T-cell (primary cell): Measurements from ENCODE around the gene PSMD11. TPM values are rescaled to one million over a fixed set of nuclear protein-coding genes. Genes with fewer than 3 reads are reported as not detected.
"Not testable (repeated sequence)": the region's sequence is repeated elsewhere in the genome, so short reads cannot be mapped to it uniquely, and the experiment has no call there.

ENCODE experiments used
- ATAC-seq, 4 experiments: fragments of 200-7000 bp in 3 of 4; fragments of 150-1000 bp in 1 of 4; cut with Tn5 transposase; replicated peaks in 1 of 4; 1 replicate in 3 of 4; 2 replicates in 1 of 4; pipeline ENCODE4 v1.10.0; 2021; ENCODE audit warnings: moderate library complexity in 3 of 4, mild to moderate bottlenecking in 2 of 4, moderate number of reproducible peaks in 1 of 4
- CTCF ChIA-PET, 2 donors: fragments of 300-600 bp; sonication (Branson Sonifier 250); formaldehyde crosslinking; loops; one replicate each; lab custom pipeline; 2022; ENCODE audit warnings: antibody characterized with exemption in 2 of 2; lab: Charles Lee
- POLR2A ChIA-PET, 2 donors: fragments of 300-600 bp; sonication (Branson Sonifier 250); formaldehyde crosslinking; loops; one replicate each; lab custom pipeline; 2022; ENCODE audit warnings: antibody characterized with exemption in 2 of 2; lab: Charles Lee
- DNase-seq, 35 experiments: peaks; one replicate each; pipeline versions ENCODE4 v3.0.0 to v3.0.0-alpha.2; 2013 to 2023
- H3K27ac ChIP-seq: one replicate; pipeline ENCODE4 v1.5.1; 2013; ENCODE audit warnings: low read length
- H3K27me3 ChIP-seq, 2 experiments: replicated peaks in 1 of 2; 1 replicate in 1 of 2; 2 replicates in 1 of 2; pipeline versions ENCODE4 v1.6.1 to v1.7.0; 2013; ENCODE audit warnings: low read length in 1 of 2, mixed read lengths in 1 of 2; ENCODE audit not compliant: control insufficient read depth in 2 of 2, insufficient read depth in 2 of 2; ENCODE audit errors: extremely low read depth in 1 of 2
- H3K36me3 ChIP-seq, 2 donors: 1 replicate in 1 of 2; 2 replicates in 1 of 2; pipeline versions ENCODE4 v1.6.1 to v1.7.0; 2013; ENCODE audit warnings: low read length in 1 of 2; ENCODE audit not compliant: control insufficient read depth in 2 of 2, insufficient read depth in 1 of 2; ENCODE audit errors: extremely low read depth in 1 of 2
- H3K4me1 ChIP-seq, 2 experiments: 1 replicate in 1 of 2; 2 replicates in 1 of 2; pipeline versions ENCODE4 v1.6.1 to v1.7.0; 2013; ENCODE audit warnings: low read length in 2 of 2, mixed read lengths in 1 of 2; ENCODE audit not compliant: insufficient read depth in 2 of 2, control insufficient read depth in 1 of 2; ENCODE audit errors: extremely low read depth in 1 of 2
- H3K4me3 ChIP-seq, 2 donors: 1 replicate in 1 of 2; 2 replicates in 1 of 2; pipeline versions ENCODE4 v1.5.1 to v1.7.0; 2013; ENCODE audit warnings: mild to moderate bottlenecking in 2 of 2, low read length in 1 of 2, moderate library complexity in 1 of 2; ENCODE audit not compliant: control insufficient read depth in 1 of 2; ENCODE audit errors: extremely low read depth in 1 of 2
- H3K9me3 ChIP-seq: 2 replicates; pipeline ENCODE4 v1.7.0; 2013
- H3K27ac Mint-ChIP-seq, 2 donors: one replicate each; pipeline ENCODE4 v1.8.0; 2020 to 2021; ENCODE audit warnings: mild to moderate bottlenecking in 2 of 2, mixed read lengths in 2 of 2
- H3K27me3 Mint-ChIP-seq, 2 donors: one replicate each; pipeline ENCODE4 v1.8.0; 2021 to 2022; ENCODE audit warnings: mixed read lengths in 2 of 2
- H3K36me3 Mint-ChIP-seq: one replicate; pipeline ENCODE4 v1.8.0; 2021; ENCODE audit warnings: mixed read lengths
- H3K4me1 Mint-ChIP-seq, 3 donors: one replicate each; pipeline ENCODE4 v1.8.0; 2020 to 2022; ENCODE audit warnings: mixed read lengths in 3 of 3, mild to moderate bottlenecking in 1 of 3
- H3K4me3 Mint-ChIP-seq, 3 donors: one replicate each; pipeline ENCODE4 v1.8.0; 2020 to 2022; ENCODE audit warnings: mild to moderate bottlenecking in 3 of 3, mixed read lengths in 3 of 3, moderate library complexity in 3 of 3
- H3K9me3 Mint-ChIP-seq, 3 donors: one replicate each; pipeline ENCODE4 v1.8.0; 2020 to 2022; ENCODE audit warnings: mixed read lengths in 3 of 3
- WGBS: methylation state at CpG from one replicate; pipeline ENCODE4 v1.1.5; 2013; ENCODE audit warnings: missing lambda C conversion rate; ENCODE audit not compliant: insufficient coverage; 5-methylcytosine and 5-hydroxymethylcytosine counted together
- total RNA-seq, 35 experiments: library from RNA in 6 of 35; stranded (reverse) in 6 of 35; fragments of 120-200 nt in 1 of 35; gene quantifications; one replicate each; pipeline versions ENCODE4 v1.2.1 to v1.2.4 and lab custom pipeline; 2013 to 2026

PSMD11 gene
- total RNA-seq, 5 donors from 2014 or later (not counting 1 experiment from before 2014, with no cell fraction given) = 56.3 to 72.8 (median 62.9) TPM

GRCh38 chr17:32523827-32524552 is 79.7 kb downstream of the PSMD11 start:
- H3K27ac ChIP-seq = peak overlapping the region; percentile 39
- CTCF ChIA-PET = interaction anchor here (0.7 to 2.0 kb wide), 12 partner anchors 17 to 232 kb away, joined by 3 to 11 read pairs (median 4); no protein-coding TSS in a partner anchor
- H3K9me3 Mint-ChIP-seq = no peaks in the 10 kb centered on the region

GRCh38 chr17:32524553-32524880 is 80.2 kb downstream of the PSMD11 start:
- not testable (repeated sequence) for H3K27me3 ChIP-seq, DNase-seq, H3K9me3 Mint-ChIP-seq, H3K27ac Mint-ChIP-seq, H3K9me3 ChIP-seq, H3K4me3 ChIP-seq, H3K27ac ChIP-seq, H3K27me3 Mint-ChIP-seq, H3K36me3 ChIP-seq, H3K36me3 Mint-ChIP-seq, ATAC-seq
- ChIA-PET CTCF (interaction anchor here (0.7 to 2.0 kb wide), 7 partner anchors 18 to 211 kb away, joined by 3 to 11 read pairs (median 4); no protein-coding TSS in a partner anchor), POLR2A (interaction anchor here in 1 of 2 donors (0.8 kb wide), 1 partner anchor 33 kb away, joined by 3 read pairs; no protein-coding TSS in a partner anchor)
- Mint-ChIP-seq H3K4me3 (peak overlapping the region in 1 of 3 donors; percentile 66), H3K4me1 (peaks cover 51 to 73% (median 52%) of the 10 kb centered on the region in 3 donors)
- H3K4me1 ChIP-seq = peaks cover 3 to 71% of the 10 kb centered on the region in 2 experiments
- no CpG with 5 or more reads among the region's 6 CpGs for WGBS

More at GRCh38 chr17:32523827-32524552, 79.7 kb downstream of the PSMD11 start:
- Histone ChIP-seq H3K4me3 (no peak overlapping the region), H3K27me3 (no peaks in the 10 kb centered on the region), H3K36me3 (no peaks in the 10 kb centered on the region), H3K9me3 (no peaks in the 10 kb centered on the region), H3K4me1 (peaks cover 3 to 68% of the 10 kb centered on the region in 2 experiments)
- 4% methylated on average over 5 of the region's 12 CpGs for WGBS
- POLR2A ChIA-PET = interaction anchor here in 1 of 2 donors (0.6 to 0.8 kb wide), 2 partner anchors 32 to 33 kb away, joined by 3 to 6 read pairs; no protein-coding TSS in a partner anchor
- H3K27ac Mint-ChIP-seq = peak overlapping the region in 1 of 2 donors; percentile 15
- no peaks in the 10 kb centered on the region for H3K36me3 Mint-ChIP-seq
- DNase-seq (peak in 3 of 35 experiments; percentile 13 to 69 (median 20)), ATAC-seq (peak in 3 of 4 experiments; percentile 29 to 54 (median 36))
- H3K4me3 Mint-ChIP-seq = peak overlapping the region in 2 of 3 donors; percentile 44 to 66
- H3K27me3 Mint-ChIP-seq = no peaks in the 10 kb centered on the region
- peaks cover 49 to 70% (median 51%) of the 10 kb centered on the region in 3 donors for H3K4me1 Mint-ChIP-seq

DNA sequence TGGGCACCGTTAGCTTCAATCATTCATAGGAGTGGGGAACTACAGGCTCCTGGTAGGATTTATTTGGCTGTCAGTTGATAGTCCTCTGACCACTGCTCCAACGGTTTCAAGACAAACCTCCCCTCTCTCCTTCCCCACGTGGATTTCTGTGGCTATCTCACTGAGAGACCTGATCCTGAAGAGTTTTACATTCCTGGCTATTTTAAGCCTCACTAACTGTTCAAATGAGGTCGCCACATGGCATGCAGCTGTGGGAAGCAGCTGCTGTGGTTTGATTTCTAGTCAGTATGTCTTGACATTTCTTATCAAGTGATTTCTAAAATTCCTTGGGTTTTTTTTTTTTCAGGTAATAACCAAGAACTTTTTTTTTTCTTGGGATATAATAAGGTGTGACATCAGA is 80.8 kb downstream of the PSMD11 start:
- CTCF ChIA-PET = interaction anchor here in 1 of 2 donors (0.7 to 1.6 kb wide), 2 partner anchors 42 to 210 kb away, joined by 3 read pairs; no protein-coding TSS in a partner anchor
- H3K4me3 ChIP-seq = no peak overlapping the region
- H3K27me3 ChIP-seq = no peaks in the 10 kb centered on the region
- H3K36me3 Mint-ChIP-seq = no peaks in the 10 kb centered on the region
- H3K27ac Mint-ChIP-seq = no peak overlapping the region
- H3K4me3 Mint-ChIP-seq = no peak overlapping the region
- POLR2A ChIA-PET = interaction anchor here in 1 of 2 donors (0.5 kb wide), 1 partner anchor 45 kb away, joined by 4 read pairs; no protein-coding TSS in a partner anchor
- H3K9me3 Mint-ChIP-seq = no peaks in the 10 kb centered on the region
- H3K4me1 Mint-ChIP-seq = peaks cover 46 to 70% (median 46%) of the 10 kb centered on the region in 3 donors
- no peak for ATAC-seq
- H3K9me3 ChIP-seq = no peaks in the 10 kb centered on the region
- no peaks in the 10 kb centered on the region for H3K27me3 Mint-ChIP-seq
- no peak for DNase-seq
- no peak overlapping the region for H3K27ac ChIP-seq
- WGBS = 80% methylated on average over 1 of the region's 4 CpGs
- peaks cover 3 to 67% of the 10 kb centered on the region in 2 experiments for H3K4me1 ChIP-seq
- no peaks in the 10 kb centered on the region for H3K36me3 ChIP-seq

DNA sequence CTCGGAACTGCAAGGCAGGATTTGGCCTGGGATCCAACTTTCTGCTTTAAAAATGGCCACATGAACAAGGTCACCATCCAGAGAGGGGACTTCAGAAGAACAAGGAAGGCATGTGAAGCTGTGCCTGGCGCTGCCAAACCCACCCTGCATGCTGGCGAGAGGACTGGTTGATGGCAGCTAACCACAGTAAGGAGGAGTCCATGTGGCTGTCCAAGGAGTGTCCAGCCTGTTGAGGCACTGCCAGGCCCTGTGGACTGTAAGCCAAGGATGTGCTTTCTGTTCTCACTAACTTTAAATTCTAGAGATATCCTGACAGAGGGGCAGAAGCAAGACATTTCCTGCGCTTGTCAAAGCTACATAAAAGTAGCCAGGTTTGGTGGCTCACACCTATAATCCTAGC is 82.8 kb downstream of the PSMD11 start:
- H3K36me3 ChIP-seq = no peaks in the 10 kb centered on the region
- H3K4me1 Mint-ChIP-seq = peaks cover 34 to 55% (median 37%) of the 10 kb centered on the region in 3 donors
- ChIA-PET CTCF (interaction anchor here in 1 of 2 donors (0.9 kb wide), 1 partner anchor 65 kb away, joined by 3 read pairs; no protein-coding TSS in a partner anchor), POLR2A (no interaction called here)
- no peaks in the 10 kb centered on the region for H3K9me3 Mint-ChIP-seq
- H3K9me3 ChIP-seq = no peaks in the 10 kb centered on the region
- WGBS = 93% methylated on average over 3 of the region's 4 CpGs
- H3K36me3 Mint-ChIP-seq = no peaks in the 10 kb centered on the region
- H3K4me1 ChIP-seq = peaks cover 0 to 53% of the 10 kb centered on the region in 2 experiments
- H3K27ac Mint-ChIP-seq = no peak overlapping the region
- H3K27me3 Mint-ChIP-seq = no peaks in the 10 kb centered on the region
- no peak for DNase-seq
- H3K4me3 Mint-ChIP-seq = no peak overlapping the region
- no peak for ATAC-seq
- H3K27ac ChIP-seq = no peak overlapping the region
- H3K4me3 ChIP-seq = no peak overlapping the region
- H3K27me3 ChIP-seq = no peaks in the 10 kb centered on the region

- H3K4me1 Mint-ChIP-seq = peaks cover 23 to 40% (median 29%) of the 10 kb centered on the region in 3 donors
- Histone ChIP-seq H3K4me3 (no peak overlapping the region), H3K27ac (peak overlapping the region; percentile 40), H3K9me3 (no peaks in the 10 kb centered on the region), H3K36me3 (no peaks in the 10 kb centered on the region), H3K27me3 (no peaks in the 10 kb centered on the region), H3K4me1 (peaks cover 0 to 36% of the 10 kb centered on the region in 2 experiments)
- peak overlapping the region in 1 of 3 donors; percentile 2 for H3K4me3 Mint-ChIP-seq
- WGBS = 38% methylated on average over 3 of the region's 7 CpGs
- ATAC-seq (peak in 3 of 4 experiments; percentile 48 to 58 (median 53)), DNase-seq (peak in 1 of 35 experiments; percentile 62)
- H3K27me3 Mint-ChIP-seq = no peaks in the 10 kb centered on the region
- no peaks in the 10 kb centered on the region for H3K36me3 Mint-ChIP-seq
- no peaks in the 10 kb centered on the region for H3K9me3 Mint-ChIP-seq
- ChIA-PET POLR2A (no interaction called here), CTCF (interaction anchor here in 1 of 2 donors (0.6 kb wide), 1 partner anchor 46 kb away, joined by 4 read pairs; no protein-coding TSS in a partner anchor)
- H3K27ac Mint-ChIP-seq = peak overlapping the region in 1 of 2 donors; percentile 77
Measured at GRCh38 chr17:32528825-32529224, 84.5 kb downstream of the PSMD11 start.

GRCh38 chr17:32529604-32530003 is 85.3 kb downstream of the PSMD11 start:
- Histone ChIP-seq H3K4me3 (no peak overlapping the region), H3K27me3 (no peaks in the 10 kb centered on the region), H3K9me3 (no peaks in the 10 kb centered on the region), H3K27ac (no peak overlapping the region), H3K36me3 (no peaks in the 10 kb centered on the region), H3K4me1 (peaks cover 0 to 30% of the 10 kb centered on the region in 2 experiments)
- peaks cover 19 to 35% (median 25%) of the 10 kb centered on the region in 3 donors for H3K4me1 Mint-ChIP-seq
- no peaks in the 10 kb centered on the region for H3K27me3 Mint-ChIP-seq
- no peak overlapping the region for H3K4me3 Mint-ChIP-seq
- ChIA-PET POLR2A (no interaction called here), CTCF (interaction anchor here (0.6 kb wide), 2 partner anchors 47 to 67 kb away, joined by 3 to 4 read pairs; no protein-coding TSS in a partner anchor)
- WGBS = 90% methylated on average over 9 of the region's 10 CpGs
- ATAC-seq (no peak), DNase-seq (no peak)
- H3K9me3 Mint-ChIP-seq = no peaks in the 10 kb centered on the region
- peak overlapping the region in 1 of 2 donors; percentile 44 for H3K27ac Mint-ChIP-seq
- no peaks in the 10 kb centered on the region for H3K36me3 Mint-ChIP-seq
